B cell (primary cell): Measurements from ENCODE around the gene BTG2. TPM values are rescaled to one million over a fixed set of nuclear protein-coding genes. Genes with fewer than 3 reads are reported as not detected.

Experiments used
- ATAC-seq: fragments of 200-7000 bp; cut with Tn5 transposase; one replicate; pipeline ENCODE4 v1.10.0; 2021; ENCODE audit warnings: low read depth, mild to moderate bottlenecking, moderate number of reproducible peaks, moderate library complexity
- CTCF ChIA-PET: fragments of 350-600 bp; sonication (Branson Sonifier 250); formaldehyde crosslinking; loops from one replicate; lab custom pipeline; 2021; ENCODE audit warnings: antibody characterized with exemption, inconsistent platforms; lab: Charles Lee
- POLR2A ChIA-PET: fragments of 350-600 bp; sonication (Branson Sonifier 250); formaldehyde crosslinking; loops from one replicate; lab custom pipeline; 2021; ENCODE audit warnings: antibody characterized with exemption; lab: Charles Lee
- DNase-seq: peaks from one replicate; pipeline ENCODE4 v3.0.0; 2013
- H2AFZ ChIP-seq: 2 replicates; pipeline ENCODE4 v1.6.1; 2012; ENCODE audit warnings: mild to moderate bottlenecking, low read depth, low read length; ENCODE audit not compliant: insufficient read depth, poor library complexity, severe bottlenecking
- H3K27ac ChIP-seq, 2 donors: 1 replicate in 1 of 2; 2 replicates in 1 of 2; pipeline ENCODE4 v1.5.1; 2012 to 2013; ENCODE audit warnings: low read length in 2 of 2, mild to moderate bottlenecking in 2 of 2, moderate library complexity in 1 of 2
- H3K27me3 ChIP-seq, 4 experiments: fragments of 200-600 bp in 1 of 4; sonication (generic) in 1 of 4; replicated peaks in 1 of 4; 1 replicate in 2 of 4; 2 replicates in 2 of 4; pipeline versions ENCODE4 v1.6.1 to v1.7.0; 2013 to 2016; ENCODE audit warnings: low read length in 3 of 4, mild to moderate bottlenecking in 2 of 4, mixed read lengths in 1 of 4, moderate library complexity in 1 of 4; ENCODE audit not compliant: insufficient read depth in 4 of 4, control insufficient read depth in 3 of 4; ENCODE audit errors: control extremely low read depth in 1 of 4
- H3K36me3 ChIP-seq, 2 experiments: replicated peaks in 1 of 2; 1 replicate in 1 of 2; 2 replicates in 1 of 2; pipeline versions ENCODE4 v1.6.1 to v1.7.1; 2013; ENCODE audit warnings: low read length in 1 of 2; ENCODE audit not compliant: insufficient read depth in 2 of 2, control insufficient read depth in 1 of 2; ENCODE audit errors: control extremely low read depth in 1 of 2, extremely low read depth in 1 of 2
- H3K4me1 ChIP-seq, 2 donors: fragments of 200-600 bp in 1 of 2; sonication (generic) in 1 of 2; 1 replicate in 1 of 2; 2 replicates in 1 of 2; pipeline versions ENCODE4 v1.5.1 to v1.6.1; 2013 to 2017; ENCODE audit warnings: low read length in 2 of 2; ENCODE audit not compliant: control insufficient read depth in 2 of 2, insufficient read depth in 2 of 2
- H3K4me2 ChIP-seq: replicated peaks from 2 replicates; pipeline ENCODE3; 2012; ENCODE audit warnings: mild to moderate bottlenecking, low read depth, low read length; ENCODE audit not compliant: poor library complexity, severe bottlenecking
- H3K4me3 ChIP-seq, 5 experiments: fragments of 200-600 bp in 1 of 5; sonication (generic) in 1 of 5; 1 replicate in 3 of 5; 2 replicates in 2 of 5; pipeline versions ENCODE4 v1.5.1 to v1.7.0; 2011 to 2016; ENCODE audit warnings: low read length in 4 of 5, mild to moderate bottlenecking in 4 of 5, low read depth in 2 of 5, control low read depth in 1 of 5, moderate library complexity in 1 of 5; ENCODE audit not compliant: insufficient read depth in 1 of 5; ENCODE audit errors: control extremely low read depth in 1 of 5, extremely low read depth in 1 of 5
- H3K79me2 ChIP-seq: fragments of 200-600 bp; sonication (generic); one replicate; pipeline ENCODE4 v1.6.0; 2016; ENCODE audit warnings: low read length; ENCODE audit not compliant: control insufficient read depth, insufficient read depth
- H3K9ac ChIP-seq: fragments of 200-600 bp; sonication (generic); 2 replicates; pipeline ENCODE4 v1.6.1; 2017; ENCODE audit warnings: mild to moderate bottlenecking, low read length, moderate library complexity
- H3K9me3 ChIP-seq, 3 donors: one replicate each; pipeline versions ENCODE4 v1.6.1 to v1.7.1; 2013; ENCODE audit warnings: low read length in 2 of 3; ENCODE audit not compliant: control insufficient read depth in 2 of 3, insufficient read depth in 1 of 3; ENCODE audit errors: control extremely low read depth in 1 of 3
- H4K20me1 ChIP-seq: 2 replicates; pipeline ENCODE4 v1.6.0; 2012; ENCODE audit warnings: mild to moderate bottlenecking, low read length; ENCODE audit not compliant: insufficient read depth, control insufficient read depth, poor library complexity, severe bottlenecking
- H3K27ac Mint-ChIP-seq: one replicate; pipeline ENCODE4 v1.8.0; 2021; ENCODE audit warnings: mixed read lengths
- H3K27me3 Mint-ChIP-seq: one replicate; pipeline ENCODE4 v1.8.0; 2021; ENCODE audit warnings: mixed read lengths
- H3K4me1 Mint-ChIP-seq: one replicate; pipeline ENCODE4 v1.8.0; 2021; ENCODE audit warnings: mixed read lengths
- H3K4me3 Mint-ChIP-seq: one replicate; pipeline ENCODE4 v1.8.0; 2021; ENCODE audit warnings: mixed read lengths
- H3K9me3 Mint-ChIP-seq: one replicate; pipeline ENCODE4 v1.8.0; 2022; ENCODE audit warnings: mixed read lengths; ENCODE audit not compliant: insufficient read depth
- EZH2 ChIP-seq: IDR thresholded peaks from 2 replicates; pipeline ENCODE4 v1.6.1; 2012; ENCODE audit warnings: borderline replicate concordance, low read depth, mild to moderate bottlenecking, moderate library complexity, low read length; ENCODE audit not compliant: insufficient read depth, poor library complexity, severe bottlenecking
- WGBS: methylation state at CpG from one replicate; pipeline ENCODE4 v1.1.5; 2013; ENCODE audit warnings: missing lambda C conversion rate; ENCODE audit not compliant: insufficient coverage; 5-methylcytosine and 5-hydroxymethylcytosine counted together
- intact Hi-C: fragments of 100-400 bp; cut with micrococcal nuclease; formaldehyde crosslinking; loops from one replicate; pipeline ENCODE4 v1.10.0; 2022
- polyA plus RNA-seq: library from polyadenylated mRNA; depleted of rRNA; stranded (reverse); fragments of >200 nt; gene quantifications from 2 replicates; pipeline ENCODE4 v1.2.3, GENCODE V29; 2012
- total RNA-seq, 2 donors: library from RNA; stranded (reverse); fragments of 120-200 nt in 1 of 2; gene quantifications; 1 replicate in 1 of 2; 2 replicates in 1 of 2; pipeline versions ENCODE4 v1.2.3 to v1.2.4, GENCODE V29; 2013 to 2022
- TF ChIP-seq, protein P1 (sequence below): fragments of 200-600 bp; IDR thresholded peaks from one replicate; pipeline ENCODE4 v1.8.0; 2022; ENCODE audit warnings: antibody characterized with exemption, mild to moderate bottlenecking

BTG2 gene
- total and polyA plus RNA-seq, 2 donors (not counting 1 experiment from before 2014, with no cell fraction given) = 508 to 778 TPM

DNA sequence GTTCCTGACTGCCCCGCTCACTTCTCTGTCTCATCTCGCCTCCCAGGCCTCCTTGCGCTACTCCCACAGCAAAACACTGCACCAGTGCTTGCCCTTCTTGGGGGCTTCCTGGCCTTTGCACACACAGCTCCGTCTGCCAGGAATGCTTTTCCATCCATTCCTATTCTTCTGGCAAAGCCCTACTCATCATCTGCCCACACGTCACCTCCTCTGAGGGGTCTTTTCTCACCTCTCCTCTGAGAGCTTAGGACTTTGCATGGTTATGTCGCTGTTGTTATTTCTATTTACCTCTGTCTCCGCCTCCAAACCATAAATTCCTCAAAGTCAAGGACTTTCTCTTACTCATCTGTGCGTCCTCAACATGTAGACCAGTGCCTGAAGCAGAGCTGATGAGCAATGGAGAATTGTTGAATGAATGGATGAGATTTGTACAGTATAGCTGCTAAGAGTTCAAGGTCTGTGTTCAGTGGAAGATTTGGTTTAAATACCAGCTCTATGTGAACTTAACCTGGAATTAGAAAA is 26.4 kb upstream of the BTG2 start:
- H3K4me2 ChIP-seq = peak overlapping the region; percentile 67
- peaks cover 76% of the 10 kb centered on the region for H3K4me1 Mint-ChIP-seq

GRCh38 chr1:203280061-203280460 is 25.3 kb upstream of the BTG2 start:
- TF ChIP-seq EZH2 = no peak
- TF ChIP-seq, protein P1, sequence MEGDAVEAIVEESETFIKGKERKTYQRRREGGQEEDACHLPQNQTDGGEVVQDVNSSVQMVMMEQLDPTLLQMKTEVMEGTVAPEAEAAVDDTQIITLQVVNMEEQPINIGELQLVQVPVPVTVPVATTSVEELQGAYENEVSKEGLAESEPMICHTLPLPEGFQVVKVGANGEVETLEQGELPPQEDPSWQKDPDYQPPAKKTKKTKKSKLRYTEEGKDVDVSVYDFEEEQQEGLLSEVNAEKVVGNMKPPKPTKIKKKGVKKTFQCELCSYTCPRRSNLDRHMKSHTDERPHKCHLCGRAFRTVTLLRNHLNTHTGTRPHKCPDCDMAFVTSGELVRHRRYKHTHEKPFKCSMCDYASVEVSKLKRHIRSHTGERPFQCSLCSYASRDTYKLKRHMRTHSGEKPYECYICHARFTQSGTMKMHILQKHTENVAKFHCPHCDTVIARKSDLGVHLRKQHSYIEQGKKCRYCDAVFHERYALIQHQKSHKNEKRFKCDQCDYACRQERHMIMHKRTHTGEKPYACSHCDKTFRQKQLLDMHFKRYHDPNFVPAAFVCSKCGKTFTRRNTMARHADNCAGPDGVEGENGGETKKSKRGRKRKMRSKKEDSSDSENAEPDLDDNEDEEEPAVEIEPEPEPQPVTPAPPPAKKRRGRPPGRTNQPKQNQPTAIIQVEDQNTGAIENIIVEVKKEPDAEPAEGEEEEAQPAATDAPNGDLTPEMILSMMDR = no peak
- Histone ChIP-seq H4K20me1 (no peaks in the 10 kb centered on the region), H3K36me3 (no peaks in the 10 kb centered on the region), H3K4me1 (peaks cover 65 to 69% of the 10 kb centered on the region in 2 donors), H3K9ac (no peak overlapping the region), H3K4me3 (no peak overlapping the region), H3K79me2 (peaks cover 39% of the 10 kb centered on the region), H3K9me3 (no peaks in the 10 kb centered on the region), H3K27ac (no peak overlapping the region), H3K27me3 (no peaks in the 10 kb centered on the region), H3K4me2 (no peak overlapping the region), H2AFZ (no peak overlapping the region)
- intact Hi-C loops = no loop called here
- ATAC-seq = no peak
- DNase-seq = no peak
- ChIA-PET CTCF (interaction anchor here (0.9 to 37.7 kb wide), 5 partner anchors 8 to 207 kb away, joined by 4 to 1776 read pairs (median 129); partner anchors contain the start of genes BTG2 and FMOD), POLR2A (interaction anchor here (0.6 to 16.0 kb wide), 5 partner anchors 8 to 1325 kb away, joined by 3 to 307 read pairs (median 178); partner anchors contain the start of gene BTG2)
- peaks cover 76% of the 10 kb centered on the region for H3K4me1 Mint-ChIP-seq
- peak overlapping the region; percentile 29 for H3K27ac Mint-ChIP-seq
- H3K9me3 Mint-ChIP-seq = no peaks in the 10 kb centered on the region
- 98% methylated on average over 4 of the region's 5 CpGs for WGBS
- no peaks in the 10 kb centered on the region for H3K27me3 Mint-ChIP-seq
- H3K4me3 Mint-ChIP-seq = no peak overlapping the region

More for the DNA sequence above, 26.4 kb upstream of the BTG2 start:
- H3K4me3 Mint-ChIP-seq = peak overlapping the region; percentile 23
- CTCF ChIA-PET = interaction anchor here (2.0 to 37.7 kb wide), 7 partner anchors 9 to 208 kb away, joined by 7 to 1776 read pairs (median 16); partner anchors contain the start of genes BTG2 and FMOD
- Histone ChIP-seq H3K79me2 (peaks cover 39% of the 10 kb centered on the region), H3K9ac (no peak overlapping the region), H3K4me3 (no peak overlapping the region), H3K9me3 (no peaks in the 10 kb centered on the region), H4K20me1 (no peaks in the 10 kb centered on the region), H2AFZ (peak overlapping the region; percentile 82), H3K36me3 (no peaks in the 10 kb centered on the region), H3K27ac (peak overlapping the region in 1 of 2 donors; percentile 76), H3K4me1 (peaks cover 65 to 69% of the 10 kb centered on the region in 2 donors), H3K27me3 (no peaks in the 10 kb centered on the region)
- 94% methylated on average over 4 of the region's 8 CpGs for WGBS
- DNase-seq (peak; percentile 5), ATAC-seq (no peak)
- intact Hi-C loops = loop anchor here (1.0 kb wide), 1 partner anchor 7 kb away; no protein-coding TSS in a partner anchor
- TF ChIP-seq EZH2 = no peak
- TF ChIP-seq, protein P1 = no peak
- no peaks in the 10 kb centered on the region for H3K9me3 Mint-ChIP-seq
- POLR2A ChIA-PET = interaction anchor here (1.0 to 16.0 kb wide), 5 partner anchors 9 to 45 kb away, joined by 11 to 307 read pairs (median 178); partner anchors contain the start of gene BTG2
- H3K27ac Mint-ChIP-seq = peak overlapping the region; percentile 75
- no peaks in the 10 kb centered on the region for H3K27me3 Mint-ChIP-seq
